Right forelimb (tissue), 1 donor: ENCODE results near the gene IGF2R.
"Not testable (repeated sequence)": the region's sequence is repeated elsewhere in the genome, so short reads cannot be mapped to it uniquely, and the experiment has no call there.

Experiments
- DNase-seq: peaks from one replicate; pipeline ENCODE4 v3.0.0-alpha.2; 2018

Gene IGF2R

DNA sequence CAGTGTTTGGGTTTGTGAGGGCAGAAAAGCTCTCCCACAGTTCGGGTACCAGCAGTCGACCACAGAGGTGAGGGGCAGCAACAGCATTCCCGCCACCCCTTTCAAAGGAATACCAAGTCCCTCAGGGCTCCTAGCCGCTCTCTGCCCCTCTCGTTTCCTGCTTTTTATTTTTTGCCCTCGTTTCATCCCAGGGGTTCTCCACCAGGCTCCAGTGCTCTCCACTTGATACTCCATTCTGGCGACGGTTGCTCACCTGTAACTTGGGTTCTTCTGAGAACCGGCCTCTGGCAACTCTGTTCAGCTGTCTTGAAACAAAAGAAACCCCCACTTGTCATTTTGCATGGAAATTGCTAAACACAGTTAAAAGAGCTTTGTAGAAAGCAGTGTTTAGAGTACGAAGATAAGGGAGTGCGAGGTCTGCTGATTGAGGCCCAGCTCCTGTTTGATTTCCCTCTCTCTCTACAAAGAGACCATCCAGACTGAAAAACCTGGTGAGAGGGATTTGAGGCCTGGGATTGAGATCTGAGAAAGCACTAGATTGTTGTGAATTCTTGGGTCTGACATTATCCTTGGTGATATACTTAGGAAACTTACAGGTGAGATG is 28.7 kb downstream of the IGF2R start:
- no peak for DNase-seq

DNA sequence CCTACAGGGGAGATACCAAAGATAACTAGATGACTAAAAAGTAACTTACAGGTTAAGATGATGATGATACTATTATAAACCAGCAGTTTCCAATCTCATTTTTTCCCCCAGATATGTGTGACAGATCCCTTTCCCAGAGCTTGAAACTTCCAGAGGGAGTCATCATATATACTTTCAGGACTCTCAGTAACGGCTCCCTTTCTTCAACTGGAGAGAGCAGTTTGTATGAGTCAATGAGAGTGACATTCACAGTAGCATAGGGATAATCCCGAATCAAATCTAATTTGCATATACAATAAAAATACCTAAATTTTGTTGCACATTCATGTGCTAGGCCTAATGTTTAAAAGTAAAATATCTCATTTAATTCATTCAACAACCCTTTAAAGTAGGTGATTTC is 29.7 kb downstream of the IGF2R start:
- DNase-seq, result no peak

DNA sequence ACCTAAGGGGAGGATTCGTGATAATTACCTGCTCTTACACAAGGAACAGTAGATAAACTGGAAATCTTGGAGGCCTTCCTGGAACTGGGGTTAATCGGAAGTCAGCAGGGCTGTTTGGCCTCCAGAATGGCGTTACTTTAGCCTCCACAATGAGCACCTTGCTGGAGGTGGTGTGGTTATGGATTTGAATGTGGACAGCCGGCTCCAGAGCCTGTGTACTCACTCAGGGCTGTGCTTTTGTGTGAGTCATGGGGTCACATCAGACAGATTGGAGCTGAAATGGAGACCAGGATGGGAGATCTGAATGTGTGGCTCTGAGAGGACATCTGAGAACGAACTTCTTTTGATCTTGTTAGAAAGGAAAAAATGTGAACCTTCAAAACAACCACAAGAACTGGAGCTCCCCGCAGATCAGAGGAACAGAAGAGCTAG is 30.4 kb downstream of the IGF2R start:
- no peak for DNase-seq

DNA sequence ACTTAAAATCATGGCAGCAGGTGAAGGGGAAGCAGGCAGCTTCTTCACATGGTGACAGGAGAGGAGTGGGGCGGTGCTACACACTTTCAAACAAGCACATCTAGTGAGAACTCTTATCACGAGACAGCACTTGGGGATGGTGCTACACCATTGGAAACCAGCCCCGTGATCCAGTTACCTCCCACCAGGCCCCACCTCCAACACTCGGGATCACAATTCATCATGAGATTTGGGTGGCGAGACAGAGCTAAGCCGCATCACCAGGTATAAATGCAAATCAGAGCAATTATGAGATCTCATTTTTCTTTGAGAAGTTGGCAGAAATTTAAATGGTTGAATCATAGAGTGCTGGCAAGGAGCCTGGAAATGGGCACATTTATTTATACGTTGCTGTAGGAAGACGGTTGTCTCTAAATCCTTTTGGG is 31.4 kb downstream of the IGF2R start:
- no peak for DNase-seq

DNA sequence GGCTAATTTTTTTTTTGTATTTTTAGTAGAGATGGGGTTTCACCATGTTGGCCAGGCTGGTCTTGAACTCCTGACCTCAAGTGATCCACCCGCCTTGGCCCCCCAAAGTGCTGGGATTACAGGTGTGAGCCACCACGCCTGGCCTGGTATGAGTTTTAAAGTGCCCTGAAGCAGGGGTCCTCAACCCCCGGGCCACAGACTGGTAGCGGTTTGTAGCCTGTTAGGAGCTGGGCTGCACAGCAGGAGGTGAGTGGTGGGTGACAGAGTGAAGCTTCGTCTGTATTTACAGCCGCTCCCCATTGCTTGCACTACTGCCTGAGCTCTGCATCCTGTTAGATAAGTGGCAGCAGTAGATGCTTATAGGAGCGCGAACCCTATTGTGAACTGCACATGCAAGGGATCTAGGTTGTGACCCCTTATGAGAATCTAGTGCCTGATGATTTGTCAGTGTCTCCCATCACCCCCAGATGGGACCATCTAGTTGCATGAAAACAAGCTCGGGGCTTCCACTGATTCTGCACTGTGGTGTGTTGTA is 32.1 kb downstream of the IGF2R start:
- not testable (repeated sequence) for DNase-seq

DNA sequence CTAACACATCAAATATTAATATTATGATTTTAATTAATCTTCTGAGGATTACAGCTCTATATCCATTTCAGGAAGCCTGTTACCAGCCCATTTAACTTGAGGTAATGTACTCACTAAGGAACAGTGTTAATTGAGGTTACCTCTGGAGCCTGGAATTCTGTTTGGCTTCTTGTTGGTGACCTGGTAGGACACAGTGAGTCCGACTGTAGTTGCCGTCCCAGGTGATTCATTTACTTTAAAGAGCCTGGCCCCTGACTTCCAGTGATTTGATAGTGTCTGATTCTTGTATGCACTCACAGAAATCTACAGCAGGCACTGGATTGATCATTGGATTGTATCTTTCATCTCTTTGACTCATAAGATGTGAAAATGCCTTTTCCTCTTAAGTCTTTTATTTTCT is 34.0 kb downstream of the IGF2R start:
- DNase-seq, result no peak

DNA sequence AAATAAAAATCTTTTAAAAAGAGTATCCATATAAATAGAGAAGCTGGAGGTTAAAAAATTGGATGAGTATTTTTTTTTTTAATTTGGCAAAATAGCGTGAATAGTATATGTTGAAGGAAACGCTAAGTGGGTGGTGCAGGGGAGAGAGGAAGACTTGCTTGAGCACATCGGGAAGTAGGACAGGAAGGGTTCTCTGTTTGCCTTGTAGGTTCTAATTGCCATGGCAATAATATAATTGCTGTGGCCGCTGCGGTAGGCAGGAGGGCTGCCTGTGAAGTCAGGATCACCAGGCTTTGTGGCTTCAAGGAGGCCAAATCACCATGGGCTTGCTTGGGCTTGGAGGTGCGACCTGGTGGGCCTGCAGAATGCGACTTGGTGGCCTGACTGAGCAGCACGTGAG is 35.1 kb downstream of the IGF2R start:
- DNase-seq, result no peak

DNA sequence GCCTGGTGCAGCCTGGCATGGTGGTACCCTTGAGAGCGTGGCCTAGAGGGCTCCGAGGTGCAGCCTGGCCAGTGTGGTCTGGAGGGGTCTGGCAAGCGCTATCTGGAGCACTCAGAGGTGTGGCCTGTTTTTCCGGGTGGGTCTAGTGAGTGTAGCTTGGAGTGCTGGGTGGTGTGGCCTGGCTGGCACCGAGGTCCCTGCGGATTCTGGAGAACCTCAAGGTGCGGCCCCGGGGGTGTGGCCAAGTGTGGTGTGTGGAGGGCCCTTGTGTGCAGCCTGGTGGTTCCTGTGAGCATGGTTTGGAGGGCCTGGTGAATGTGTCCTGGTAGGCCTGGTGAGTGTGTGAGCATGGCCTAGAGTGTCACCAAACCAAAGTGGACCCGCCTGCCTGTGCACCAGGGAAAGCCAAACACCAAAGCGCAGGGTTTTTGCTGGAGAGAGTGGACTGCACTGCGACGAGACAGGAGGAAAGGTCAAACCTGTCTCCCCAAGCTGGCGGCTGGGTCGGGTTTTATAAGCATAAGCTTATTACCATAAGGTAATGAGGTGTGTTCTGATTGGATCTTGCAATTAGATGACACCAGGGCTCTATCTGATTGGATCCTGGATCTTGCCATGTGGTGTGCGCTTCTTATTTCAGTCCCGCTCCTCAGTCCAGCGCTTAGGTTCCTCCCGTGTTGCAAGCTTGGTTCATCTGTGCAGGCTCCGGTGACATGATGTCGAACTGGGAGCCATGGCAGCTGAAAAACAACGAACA is 35.7 kb downstream of the IGF2R start:
- DNase-seq, result no peak

DNA sequence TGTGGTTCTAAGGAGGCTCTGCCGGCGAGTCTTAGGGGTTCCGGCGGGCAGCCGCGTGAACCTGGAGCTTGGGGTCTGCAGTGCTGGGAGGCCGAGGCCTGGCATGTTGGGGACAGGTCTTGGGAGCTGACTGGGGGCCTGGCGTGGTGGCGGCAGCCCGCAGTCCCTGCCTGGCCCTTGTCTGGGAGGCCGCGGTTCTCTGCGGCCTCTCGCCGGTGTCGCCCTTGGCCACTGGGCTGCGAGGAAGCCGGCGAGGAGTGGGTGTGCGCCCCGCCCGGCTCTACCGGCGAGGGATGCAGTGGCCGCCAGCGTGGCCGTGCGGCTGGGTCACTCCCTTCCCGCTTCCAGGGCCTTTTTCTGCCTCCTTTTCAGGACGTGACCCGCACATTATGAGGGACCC is 36.3 kb downstream of the IGF2R start:
- no peak for DNase-seq

DNA sequence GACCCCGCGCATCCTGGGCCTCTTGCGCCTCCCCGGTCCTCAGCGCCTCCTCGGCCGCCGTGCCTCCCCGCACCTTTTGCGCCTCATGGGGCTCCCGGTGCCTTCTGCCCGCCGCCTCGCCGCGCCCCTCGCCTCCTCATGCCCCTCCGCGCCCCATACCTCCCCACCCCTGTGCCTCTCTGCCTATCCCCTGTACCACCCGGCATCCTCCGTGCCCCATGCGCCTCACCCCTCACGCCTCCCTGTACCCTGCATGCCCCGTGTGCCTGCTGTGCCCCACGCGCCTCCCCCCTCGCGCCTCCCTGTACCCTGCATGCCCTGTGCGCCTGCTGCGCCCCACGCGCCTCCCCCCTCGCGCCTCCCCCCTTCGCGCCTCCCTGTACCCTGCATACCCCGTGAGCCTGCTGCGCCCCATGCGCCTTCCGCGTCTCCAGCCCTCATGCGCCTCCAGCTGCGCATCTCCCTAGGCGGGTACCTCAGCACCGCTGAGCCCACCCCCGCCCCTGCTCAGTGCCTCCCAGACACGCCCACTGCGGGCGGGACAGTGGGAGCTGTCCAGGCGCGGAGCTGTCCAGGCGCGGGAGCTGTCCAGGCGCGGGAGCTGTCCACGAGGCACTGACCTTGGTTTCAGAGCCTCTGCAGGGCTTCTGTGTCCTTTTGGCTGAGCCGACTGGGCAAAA is 37.1 kb downstream of the IGF2R start:
- DNase-seq, result peak; percentile 85

DNA sequence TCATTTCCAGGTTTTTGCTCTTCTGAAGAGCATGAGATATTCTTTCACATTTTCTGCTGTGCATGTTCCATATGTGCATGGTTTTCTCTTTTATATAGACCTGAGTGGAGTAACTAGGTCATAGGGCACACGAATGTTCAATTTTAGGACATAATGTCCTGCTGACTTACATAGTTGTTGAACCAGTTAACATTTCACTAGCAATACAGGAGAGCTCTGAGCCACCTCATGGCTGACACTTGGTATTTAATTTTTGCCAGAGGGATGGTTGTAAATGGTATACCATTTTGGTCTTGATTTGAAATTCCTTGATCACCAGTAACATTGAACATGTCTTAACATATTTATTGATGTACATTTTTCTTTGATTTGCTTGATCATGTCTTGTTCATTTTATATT is 38.3 kb downstream of the IGF2R start:
- no peak for DNase-seq

DNA sequence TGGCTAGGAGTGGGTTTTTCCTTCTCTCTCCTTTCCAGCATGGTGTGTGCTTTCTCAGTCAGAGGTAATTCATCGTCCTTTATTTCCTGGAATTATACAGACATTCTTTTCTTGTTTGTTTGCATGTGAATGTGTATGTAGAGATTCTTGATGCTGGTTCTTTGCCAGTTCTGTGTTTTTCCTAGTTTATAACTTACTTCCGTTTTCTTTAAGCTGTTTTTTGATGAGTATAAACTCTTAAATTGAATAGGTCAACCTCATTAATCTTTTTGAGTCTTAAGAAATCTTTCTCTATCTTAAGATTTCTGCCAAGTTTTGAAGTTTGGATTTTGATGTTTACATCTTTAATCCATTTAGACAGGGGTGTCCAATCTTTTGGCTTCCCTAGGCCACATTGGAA is 38.7 kb downstream of the IGF2R start:
- DNase-seq, result no peak

DNA sequence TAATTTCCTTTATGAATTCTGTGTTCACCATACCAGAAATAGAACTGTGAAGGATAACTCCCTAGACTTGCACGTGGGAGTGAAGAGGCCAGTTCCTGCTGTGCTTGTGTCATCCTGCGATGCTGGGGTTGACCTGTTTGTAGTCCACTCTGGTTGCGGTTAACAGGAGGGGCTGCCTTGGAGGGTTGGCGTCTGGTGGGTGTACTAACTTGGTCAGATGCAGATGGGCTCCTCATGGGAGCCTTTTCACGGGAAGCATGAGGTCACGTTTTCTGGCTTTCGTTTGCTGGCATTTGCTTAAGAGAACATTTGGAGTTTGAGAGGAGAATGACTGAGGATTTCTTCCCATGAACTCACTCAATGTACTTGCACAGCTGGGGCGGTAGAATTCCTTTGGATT is 41.2 kb downstream of the IGF2R start:
- DNase-seq, result peak; percentile 73

DNA sequence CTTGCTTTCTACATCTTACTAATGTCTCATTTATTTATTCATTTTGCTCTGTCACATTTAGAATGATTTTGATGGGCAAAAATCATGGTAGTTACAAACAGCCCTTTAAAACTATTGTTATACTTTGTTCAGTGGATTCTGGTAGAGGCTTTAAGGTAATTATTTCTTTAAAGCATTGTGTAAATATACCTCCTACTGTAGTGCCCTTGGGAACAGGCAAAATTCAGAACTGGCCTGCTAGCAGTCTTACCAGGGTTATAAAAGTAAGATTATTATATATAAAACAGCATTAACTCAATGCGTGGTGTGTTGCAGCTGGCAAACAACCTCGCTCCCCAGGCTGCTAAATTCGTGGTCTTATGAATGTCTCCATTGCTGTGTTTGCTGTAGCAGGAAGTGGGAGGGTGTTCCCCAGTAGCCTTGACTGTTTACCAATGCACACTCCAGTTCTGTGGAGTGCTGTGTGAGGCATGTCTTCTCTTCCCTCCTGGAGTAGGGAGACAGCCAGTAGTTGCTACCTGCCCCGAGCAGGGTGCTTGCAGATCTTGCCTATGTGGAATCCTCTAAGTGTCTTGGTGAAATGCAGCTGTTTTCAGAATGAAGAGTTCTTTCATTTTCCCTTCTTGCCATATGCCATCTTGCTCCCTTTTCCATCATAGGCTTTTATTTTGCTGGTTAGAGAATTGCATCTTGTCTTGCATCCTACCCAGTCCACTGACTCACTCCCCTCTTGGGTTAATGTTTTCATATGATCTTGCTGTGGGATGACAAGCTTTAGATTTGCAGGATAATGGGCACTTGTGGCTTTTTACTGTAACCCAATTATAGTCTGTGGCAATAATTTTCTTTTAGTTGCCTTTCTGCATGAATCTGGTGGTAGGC is 45.3 kb downstream of the IGF2R start:
- DNase-seq, result no peak

DNA sequence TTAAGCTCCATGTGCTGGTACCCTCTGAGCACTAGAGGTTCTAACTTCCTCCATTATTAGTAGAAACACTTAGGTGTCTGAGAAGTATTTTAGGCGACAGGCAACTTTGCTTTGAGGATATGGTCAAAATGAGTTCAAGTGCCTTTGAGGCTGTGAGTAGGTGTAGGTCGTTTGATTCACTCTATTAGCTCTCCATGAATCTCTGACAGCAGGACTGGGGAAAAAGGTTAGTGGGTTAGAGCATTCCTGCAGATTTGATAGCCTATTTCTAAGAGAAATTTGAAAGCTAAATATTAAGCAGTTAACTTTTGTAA is 45.9 kb downstream of the IGF2R start:
- DNase-seq, result no peak

DNA sequence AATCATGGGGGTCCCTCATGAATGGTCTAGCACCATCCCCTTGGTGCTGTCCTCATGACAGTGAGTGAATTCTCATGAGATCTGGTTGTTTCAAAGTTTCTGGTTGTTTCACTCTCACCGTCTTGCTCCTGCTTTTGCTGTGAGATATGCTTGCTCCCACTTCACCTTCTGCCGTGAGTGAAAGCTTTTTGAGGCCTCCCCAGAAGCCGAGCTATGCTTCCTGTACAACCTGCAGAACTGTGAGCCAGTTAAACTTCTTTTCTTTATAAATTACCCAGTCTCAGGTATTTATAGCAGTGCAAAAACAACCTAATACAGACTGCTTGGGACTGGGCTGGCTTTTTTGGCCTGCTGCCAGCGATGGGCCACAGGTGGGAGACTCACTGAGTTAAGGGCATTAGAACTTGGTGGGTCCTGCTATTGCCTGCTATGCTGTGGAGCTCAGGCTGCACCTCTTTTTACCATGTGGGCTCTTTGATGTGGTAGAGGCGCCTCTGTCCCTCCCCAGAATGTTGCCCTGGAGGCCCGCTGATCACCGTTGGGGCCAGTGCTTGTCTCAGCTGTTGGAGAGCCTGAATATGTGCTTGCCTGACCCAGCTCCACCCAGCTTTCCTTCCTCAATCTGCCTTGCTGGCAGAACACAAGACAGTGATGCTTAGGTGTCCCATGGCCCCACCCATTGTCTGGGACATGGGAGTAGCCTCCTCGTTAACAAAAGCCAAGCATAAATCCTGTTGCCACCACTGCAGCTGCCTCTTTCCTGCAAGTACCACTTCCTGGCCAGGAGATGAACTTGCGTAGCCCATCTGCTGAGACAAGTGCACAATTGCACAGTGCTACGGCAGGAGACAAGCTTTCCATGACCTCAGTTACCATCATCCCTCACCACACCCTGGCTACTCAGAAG is 47.1 kb downstream of the IGF2R start:
- DNase-seq, result no peak

DNA sequence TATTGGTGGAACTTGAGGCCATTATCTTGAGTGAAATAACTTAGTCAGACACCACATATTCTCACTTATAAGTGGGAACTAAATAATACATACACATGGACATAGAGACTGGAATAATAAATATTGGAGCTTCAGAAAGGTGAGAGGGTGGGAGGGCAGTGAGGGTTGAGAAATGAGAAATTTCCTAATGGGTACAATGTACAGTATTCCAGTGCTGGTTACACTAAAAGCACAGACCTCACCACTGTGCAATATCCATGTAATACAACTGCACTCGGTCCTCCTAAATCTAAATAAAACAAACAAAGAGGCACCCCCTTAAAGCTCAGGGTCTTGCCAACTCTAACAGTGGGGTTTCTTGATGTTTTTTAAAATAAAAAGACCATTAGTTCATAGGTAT is 53.2 kb downstream of the IGF2R start:
- DNase-seq, result no peak

DNA sequence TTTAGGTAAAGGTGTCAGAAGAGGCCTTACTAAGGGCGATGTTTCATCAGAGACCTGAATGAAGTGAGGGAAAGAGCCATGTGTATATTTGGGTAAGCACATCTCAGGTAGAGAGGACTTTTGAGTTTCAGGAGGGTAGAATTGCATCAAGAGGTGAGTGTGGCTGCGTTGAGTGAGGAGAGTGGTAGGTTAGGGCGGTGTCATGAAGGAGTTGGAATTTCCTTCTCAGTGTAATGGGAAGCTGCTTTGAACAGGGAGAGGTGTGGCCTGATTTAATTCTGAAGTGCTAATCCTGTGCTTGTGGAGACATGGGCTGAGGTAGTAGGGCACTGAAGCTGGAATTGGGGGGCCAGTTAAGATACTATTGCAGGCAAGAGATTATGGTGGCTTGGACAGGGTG is 53.9 kb downstream of the IGF2R start:
- DNase-seq, result no peak

DNA sequence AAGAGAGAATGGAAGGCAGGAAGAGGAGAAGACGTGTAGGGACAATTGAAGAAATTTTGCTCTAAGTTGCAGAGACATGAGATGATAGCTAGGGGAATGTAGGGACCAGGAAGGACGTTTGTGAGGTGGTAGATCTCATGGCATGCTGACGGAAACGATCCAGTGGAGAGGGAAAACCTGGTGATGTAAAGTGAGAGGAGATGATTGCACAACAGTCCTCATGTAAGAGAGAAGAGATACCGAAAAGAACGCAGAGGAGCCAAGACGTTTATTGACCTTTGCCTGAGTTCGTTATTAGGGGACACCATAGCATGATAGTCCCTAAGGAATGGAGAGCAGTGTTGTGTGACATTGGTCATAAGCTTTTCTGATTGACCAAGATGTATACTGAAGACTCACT is 55.3 kb downstream of the IGF2R start:
- no peak for DNase-seq

DNA sequence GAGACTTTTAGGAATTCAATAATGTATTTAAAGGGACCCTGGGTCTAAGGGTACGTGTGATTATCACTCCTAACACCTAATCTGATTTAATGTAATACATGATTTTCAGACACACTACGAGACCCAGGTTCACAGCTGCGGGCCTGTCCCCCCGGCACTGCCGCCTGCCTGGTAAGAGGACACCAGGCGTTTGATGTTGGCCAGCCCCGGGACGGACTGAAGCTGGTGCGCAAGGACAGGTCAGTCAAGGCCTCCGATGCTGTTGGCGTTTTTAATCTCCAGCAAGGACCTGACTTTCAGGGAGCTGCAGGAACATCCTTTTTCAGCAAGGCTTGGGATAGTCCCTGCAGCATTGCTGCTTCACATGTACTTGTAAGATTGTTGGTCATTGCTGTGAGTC is 58.2 kb downstream of the IGF2R start:
- no peak for DNase-seq

DNA sequence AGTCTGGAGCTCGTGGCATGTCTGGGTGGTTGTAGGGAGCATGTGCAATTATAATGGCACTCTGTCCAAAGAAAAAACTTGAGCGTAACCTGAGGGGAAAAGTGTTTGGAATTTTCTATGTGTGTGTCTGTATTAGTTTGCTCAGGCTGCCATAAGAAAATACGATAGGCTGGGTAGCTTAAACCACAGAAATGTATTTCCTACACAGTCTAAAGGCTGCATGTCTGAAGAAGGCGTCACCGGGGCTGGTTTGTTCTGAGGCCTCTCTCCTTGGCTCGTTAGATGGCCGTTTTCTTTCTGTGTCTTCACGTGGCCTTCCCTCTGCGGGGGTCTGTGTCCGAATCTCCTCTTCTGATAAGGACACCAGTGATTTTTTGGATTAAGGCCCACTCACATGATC is 59.0 kb downstream of the IGF2R start:
- no peak for DNase-seq
